ENCODE data around the gene KIF25.

Gene KIF25

GRCh38 chr6:168091381-168092264 is 94.2 kb downstream of the KIF25 start:
- no peak for DNase-seq

- no peak for DNase-seq
Observed at GRCh38 chr6:168092541-168092940, 95.1 kb downstream of the KIF25 start.

GRCh38 chr6:168093071-168093505 is 95.6 kb downstream of the KIF25 start:
- no peak for DNase-seq

- no peak for DNase-seq
Observed at GRCh38 chr6:168093634-168094033, 96.2 kb downstream of the KIF25 start.

All from bone marrow (tissue), 2 donors.